GM18858 (cell line): ENCODE data around the gene TBC1D17.

Experiments used
- ATAC-seq: cut with Tn5 transposase; IDR thresholded peaks from one replicate; pipeline ENCODE4 v1.9.1; 2021; ENCODE audit not compliant: unreplicated experiment

TBC1D17 gene

DNA sequence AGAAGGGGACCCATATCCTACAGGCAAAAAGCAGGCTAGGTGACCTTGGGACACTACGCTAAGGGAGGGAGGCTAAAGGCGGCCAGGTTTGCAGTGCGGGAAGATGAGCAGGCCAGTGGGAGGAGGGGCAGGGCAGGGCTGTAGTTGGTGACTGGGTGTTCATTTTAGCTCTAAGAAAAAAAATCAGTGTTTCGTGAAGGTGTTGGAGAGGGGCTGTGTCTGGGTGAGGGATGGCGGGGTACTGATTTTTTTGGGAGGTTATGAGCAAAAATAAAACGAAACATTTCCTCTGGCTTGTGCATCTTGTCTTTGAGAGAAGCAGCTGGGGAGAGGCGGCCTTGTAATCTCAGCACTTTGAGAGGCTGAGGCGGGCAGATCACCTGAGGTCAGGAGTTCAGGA lies 56.1 kb downstream of the TBC1D17 start:
- ATAC-seq = no peak

DNA sequence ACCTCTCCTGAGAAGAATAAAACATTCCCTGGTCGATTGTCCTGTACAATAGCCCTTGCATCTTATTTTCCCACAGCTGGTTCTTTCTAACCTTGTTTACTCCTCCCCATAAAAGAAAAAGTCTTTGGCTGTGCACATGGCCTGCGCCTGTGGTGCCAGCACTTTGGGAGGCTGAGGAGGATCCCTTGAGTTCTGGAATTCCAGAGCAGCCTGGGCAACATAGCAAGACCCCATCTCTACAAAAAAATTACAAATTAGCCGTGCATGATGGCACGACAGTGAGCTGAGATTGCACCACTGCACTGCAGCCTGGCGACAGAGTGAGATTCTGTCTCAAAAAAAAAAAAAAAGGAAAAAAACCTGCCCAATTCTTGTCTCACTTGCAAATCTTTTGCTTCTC lies 59.0 kb downstream of the TBC1D17 start:
- ATAC-seq = no peak

DNA sequence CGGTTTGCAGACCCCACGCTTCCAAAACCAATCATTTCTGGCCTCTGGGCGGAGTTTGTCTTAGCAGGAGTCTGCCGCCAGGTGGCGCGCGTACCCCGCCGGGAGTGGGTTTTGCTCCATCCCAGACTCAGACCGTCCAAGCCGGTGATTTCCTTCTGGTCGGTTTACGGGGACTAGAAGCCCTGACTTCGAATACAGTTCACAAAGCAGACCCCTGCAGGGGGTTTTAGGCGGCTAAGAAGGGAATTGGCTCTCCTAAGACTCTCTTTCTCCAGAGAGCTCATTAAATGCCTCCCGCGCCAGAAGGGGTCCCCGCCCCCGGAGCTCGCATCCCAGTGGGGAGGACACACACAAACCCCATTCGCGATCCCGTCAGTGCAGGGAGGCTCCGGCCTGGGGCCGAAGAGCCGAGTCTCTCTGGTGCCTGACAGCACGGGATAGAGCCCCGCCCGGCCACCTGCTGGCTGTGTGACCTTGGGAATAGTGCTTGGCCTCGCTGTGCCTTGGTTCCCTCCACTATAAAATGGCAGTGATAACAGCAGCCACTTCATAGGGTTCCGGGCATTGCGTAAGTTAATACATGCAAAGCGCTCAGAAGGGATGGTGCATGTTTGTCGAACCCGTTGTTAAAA lies 60.4 kb downstream of the TBC1D17 start:
- no peak for ATAC-seq
